HFF-Myc (cell line): Measurements from ENCODE around the gene NACC1.
"Not testable (repeated sequence)": the region's sequence is repeated elsewhere in the genome, so short reads cannot be mapped to it uniquely, and the experiment has no call there.

Source experiments
- DNase-seq: peaks from one replicate; pipeline ENCODE4 v3.0.0-alpha.2; 2011; ENCODE audit warnings: low read depth; ENCODE audit errors: extremely low read depth
- H3K4me3 ChIP-seq: replicated peaks from 2 replicates; pipeline ENCODE4 v1.5.1; 2011; ENCODE audit warnings: low read depth, mild to moderate bottlenecking, control low read depth, low read length
- TF ChIP-seq, protein P1 (sequence below): IDR thresholded peaks from 2 replicates; pipeline ENCODE4 v1.5.1; 2012; ENCODE audit warnings: mild to moderate bottlenecking, low read depth, low read length, control low read depth; ENCODE audit errors: missing control alignments

The NACC1 gene

DNA sequence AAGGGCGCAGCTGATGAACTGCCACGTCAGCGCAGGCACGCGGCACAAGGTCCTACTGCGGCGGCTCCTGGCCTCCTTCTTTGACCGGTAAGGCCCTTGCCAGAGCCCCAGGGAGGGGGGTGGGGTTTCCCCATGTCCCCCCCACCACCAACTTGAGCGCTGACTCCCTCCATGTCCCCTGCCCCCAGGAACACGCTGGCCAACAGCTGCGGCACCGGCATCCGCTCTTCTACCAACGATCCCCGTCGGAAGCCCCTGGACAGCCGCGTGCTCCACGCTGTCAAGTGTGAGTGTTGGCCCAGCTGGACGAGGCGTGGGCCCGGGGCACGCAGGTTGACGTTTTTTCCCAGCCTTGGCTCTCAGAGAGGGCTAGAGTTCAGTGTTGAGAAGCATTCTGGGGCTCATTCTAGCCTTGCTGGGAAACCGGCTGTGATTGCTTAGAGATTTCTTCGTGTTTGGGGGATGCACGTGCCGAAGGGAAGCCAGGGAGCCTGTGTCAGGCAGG, 19.3 kb downstream of the NACC1 start:
- TF ChIP-seq, protein P1, sequence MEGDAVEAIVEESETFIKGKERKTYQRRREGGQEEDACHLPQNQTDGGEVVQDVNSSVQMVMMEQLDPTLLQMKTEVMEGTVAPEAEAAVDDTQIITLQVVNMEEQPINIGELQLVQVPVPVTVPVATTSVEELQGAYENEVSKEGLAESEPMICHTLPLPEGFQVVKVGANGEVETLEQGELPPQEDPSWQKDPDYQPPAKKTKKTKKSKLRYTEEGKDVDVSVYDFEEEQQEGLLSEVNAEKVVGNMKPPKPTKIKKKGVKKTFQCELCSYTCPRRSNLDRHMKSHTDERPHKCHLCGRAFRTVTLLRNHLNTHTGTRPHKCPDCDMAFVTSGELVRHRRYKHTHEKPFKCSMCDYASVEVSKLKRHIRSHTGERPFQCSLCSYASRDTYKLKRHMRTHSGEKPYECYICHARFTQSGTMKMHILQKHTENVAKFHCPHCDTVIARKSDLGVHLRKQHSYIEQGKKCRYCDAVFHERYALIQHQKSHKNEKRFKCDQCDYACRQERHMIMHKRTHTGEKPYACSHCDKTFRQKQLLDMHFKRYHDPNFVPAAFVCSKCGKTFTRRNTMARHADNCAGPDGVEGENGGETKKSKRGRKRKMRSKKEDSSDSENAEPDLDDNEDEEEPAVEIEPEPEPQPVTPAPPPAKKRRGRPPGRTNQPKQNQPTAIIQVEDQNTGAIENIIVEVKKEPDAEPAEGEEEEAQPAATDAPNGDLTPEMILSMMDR = no peak
- no peak for DNase-seq
- no peak overlapping the region for H3K4me3 ChIP-seq

DNA sequence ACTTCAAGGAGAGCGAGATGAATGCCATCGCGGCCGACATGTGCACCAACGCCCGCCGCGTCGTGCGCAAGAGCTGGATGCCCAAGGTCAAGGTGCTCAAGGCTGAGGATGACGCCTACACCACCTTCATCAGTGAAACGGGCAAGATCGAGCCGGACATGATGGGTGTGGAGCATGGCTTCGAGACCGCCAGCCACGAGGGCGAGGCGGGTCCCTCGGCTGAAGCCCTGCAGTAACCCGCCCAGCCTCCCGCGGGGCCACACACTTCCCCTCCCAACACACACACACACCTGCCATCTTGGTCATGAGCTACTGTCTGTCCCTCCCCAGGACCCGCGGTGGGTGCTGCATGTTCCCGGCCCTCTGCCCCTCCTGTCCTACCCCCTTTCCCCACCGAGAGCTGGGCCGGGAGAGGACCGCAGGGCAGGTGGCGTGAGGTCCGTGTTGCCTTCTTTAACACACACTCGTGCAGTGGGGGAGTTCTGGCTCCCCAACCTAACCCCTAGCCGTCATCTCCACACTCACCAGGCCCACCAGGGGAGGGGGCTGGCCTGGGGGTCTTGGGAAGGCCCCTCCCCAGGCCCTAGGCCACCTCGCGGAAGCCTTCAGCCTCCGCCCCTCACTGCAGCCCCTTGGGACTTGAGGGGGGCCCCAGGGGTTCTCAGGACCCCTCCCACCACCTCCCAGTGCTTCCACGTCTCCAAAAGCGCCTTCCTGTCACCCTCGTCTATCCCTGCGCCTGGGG, 20.3 kb downstream of the NACC1 start:
- H3K4me3 ChIP-seq = no peak overlapping the region
- TF ChIP-seq, protein P1 = no peak
- no peak for DNase-seq

DNA sequence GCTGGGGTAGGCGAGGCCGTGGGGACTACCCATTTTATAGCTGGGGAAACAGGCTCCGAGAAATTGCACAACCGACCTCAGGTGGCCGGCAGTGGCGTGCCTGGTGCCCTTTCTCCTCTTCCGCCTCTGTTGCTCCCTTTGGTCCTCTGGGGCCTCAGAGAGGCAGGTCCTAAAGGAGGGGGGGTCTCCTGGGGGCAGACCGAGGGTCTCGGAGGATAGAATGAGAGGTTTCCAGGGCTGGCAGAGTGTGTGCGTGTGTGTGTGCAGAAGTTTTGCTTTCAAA, 20.8 kb downstream of the NACC1 start:
- TF ChIP-seq, protein P1 = no peak
- DNase-seq = no peak
- H3K4me3 ChIP-seq = no peak overlapping the region

DNA sequence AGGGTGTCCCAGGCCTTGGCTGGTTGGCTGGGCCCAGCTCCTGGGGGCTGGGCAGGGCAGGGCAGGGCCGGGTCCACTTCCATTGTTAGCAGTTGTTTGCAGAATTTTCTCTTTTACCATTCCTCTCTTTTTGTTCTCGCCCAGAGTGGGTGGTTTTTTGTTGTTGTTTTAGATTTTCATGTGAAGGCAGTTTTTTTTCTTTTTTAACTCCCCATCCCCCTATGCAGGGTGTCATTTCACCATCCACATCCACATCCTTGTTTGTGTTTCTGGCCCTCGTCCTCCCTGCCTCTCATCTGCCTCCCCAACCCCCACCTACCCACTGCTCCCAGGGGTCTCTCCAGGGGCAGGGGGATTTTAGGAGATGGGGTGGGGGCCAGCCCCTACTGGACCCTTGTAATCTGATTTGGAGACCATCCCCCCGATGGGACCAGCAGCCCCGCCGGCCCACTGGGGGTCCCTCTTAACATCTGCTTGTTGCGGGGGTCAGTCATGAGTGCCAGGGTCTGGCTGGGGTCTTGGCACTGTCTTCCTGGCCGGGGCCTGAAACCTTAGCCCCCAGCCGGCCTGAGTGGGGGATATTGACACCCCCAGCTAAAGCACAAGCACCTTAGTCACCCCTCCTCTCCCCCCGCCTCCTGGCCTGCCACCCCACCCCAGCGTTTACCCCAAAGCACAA, 21.7 kb downstream of the NACC1 start:
- TF ChIP-seq, protein P1 = no peak
- no peak overlapping the region for H3K4me3 ChIP-seq

DNA sequence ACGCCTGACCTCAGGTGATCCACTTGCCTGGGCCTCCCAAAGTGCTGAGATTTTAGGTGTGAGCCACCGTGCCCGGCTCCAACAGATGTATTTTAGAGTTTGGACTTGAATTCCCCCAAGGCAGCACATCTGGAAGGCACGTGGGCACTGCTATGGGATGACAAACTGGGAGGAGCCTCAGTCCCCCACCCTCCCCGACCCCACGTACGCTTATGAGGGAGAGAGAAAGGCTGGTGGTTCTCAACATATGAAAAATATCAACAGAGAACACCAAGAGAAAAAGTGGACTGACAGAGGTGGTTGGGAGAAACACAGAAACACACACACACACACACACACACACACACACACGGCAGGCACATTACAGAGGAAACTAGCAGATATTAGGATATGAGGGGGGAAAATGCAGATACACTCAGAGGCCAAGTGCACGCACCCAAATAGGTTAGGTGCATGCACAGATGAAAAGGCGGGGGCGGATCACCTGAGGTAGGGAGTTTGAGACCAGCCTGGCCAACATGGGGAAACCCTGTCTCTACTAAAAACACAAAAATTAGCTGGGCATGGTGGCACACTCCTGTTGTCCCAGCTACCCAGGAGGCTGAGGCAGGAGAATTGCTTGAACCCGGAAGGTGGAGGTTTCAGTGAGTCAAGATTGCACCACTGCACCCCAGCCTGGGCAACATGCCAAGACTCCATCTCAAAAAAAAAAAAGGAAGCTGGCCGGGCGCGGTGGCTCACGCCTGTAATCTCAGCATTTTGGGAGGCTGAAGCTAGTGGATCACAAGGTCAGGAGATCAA, 28.9 kb downstream of the NACC1 start:
- TF ChIP-seq, protein P1 = no peak
- 0 out of 2 replicates have a peak overlapping the region, but pooled peaks have one; percentile 8 for H3K4me3 ChIP-seq
- peak; percentile 96 for DNase-seq

More for the DNA sequence above, 21.7 kb downstream of the NACC1 start:
- no peak for DNase-seq

DNA sequence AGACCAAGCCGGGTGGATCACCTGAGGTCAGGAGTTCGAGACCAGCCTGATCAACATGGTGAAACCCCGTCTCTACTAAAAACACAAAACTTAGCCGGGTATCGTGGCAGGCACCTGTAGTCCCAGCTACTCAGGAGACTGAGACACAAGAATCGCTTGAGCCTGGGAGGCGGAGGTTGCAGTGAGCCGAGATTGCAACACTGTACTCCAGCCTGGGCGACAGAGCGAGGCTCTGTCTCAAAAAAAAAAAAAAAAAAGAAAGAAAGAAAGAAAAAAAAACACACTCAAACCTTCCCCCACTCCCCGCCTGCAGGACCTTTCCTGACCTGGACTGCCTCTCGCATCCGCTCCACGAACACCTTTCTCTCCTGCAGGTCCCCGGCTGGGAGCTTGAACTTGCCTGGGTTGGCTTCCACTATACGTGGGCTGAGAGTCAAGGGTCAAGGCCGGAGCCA, 31.1 kb downstream of the NACC1 start:
- H3K4me3 ChIP-seq = peak overlapping the region; percentile 69
- not testable (repeated sequence) for DNase-seq
